Left lung (tissue), 10 donors: ENCODE results near the gene TMEM52B. TPM values are rescaled to one million over a fixed set of nuclear protein-coding genes. Genes with fewer than 3 reads are reported as not detected.

ENCODE experiments used
- ATAC-seq: fragments of 200-7000 bp; cut with Tn5 transposase; one replicate; pipeline ENCODE4 v1.9.1; 2020; ENCODE audit warnings: moderate library complexity
- DNase-seq, 4 donors: peaks; one replicate each; pipeline ENCODE4 v3.0.0-alpha.2; 2013 to 2020
- H3K27ac ChIP-seq, 2 donors: fragments of 200-600 bp; sonication (generic) in 1 of 2; one replicate each; pipeline versions ENCODE4 v1.5.0 to v1.8.0; 2020 to 2021
- H3K27me3 ChIP-seq, 2 donors: fragments of 200-600 bp; sonication (generic) in 1 of 2; one replicate each; pipeline versions ENCODE4 v1.5.0 to v1.8.0; 2020 to 2021
- H3K36me3 ChIP-seq, 2 donors: fragments of 200-600 bp; sonication (generic) in 1 of 2; one replicate each; pipeline versions ENCODE4 v1.5.0 to v1.8.0; 2020 to 2021
- H3K4me1 ChIP-seq, 2 donors: fragments of 200-600 bp; one replicate each; pipeline ENCODE4 v1.8.0; 2021
- H3K4me3 ChIP-seq, 2 donors: fragments of 200-600 bp; sonication (generic) in 1 of 2; one replicate each; pipeline versions ENCODE4 v1.5.0 to v1.8.0; 2020 to 2021; ENCODE audit warnings: mild to moderate bottlenecking in 1 of 2
- H3K9me3 ChIP-seq, 2 donors: fragments of 200-600 bp; sonication (generic) in 1 of 2; one replicate each; pipeline versions ENCODE4 v1.5.0 to v1.8.0; 2020 to 2021
- CTCF ChIP-seq, 2 donors: fragments of 200-600 bp; sonication (generic) in 1 of 2; IDR thresholded peaks; one replicate each; pipeline versions ENCODE4 v1.5.0 to v1.8.0; 2021; ENCODE audit warnings: antibody characterized with exemption in 2 of 2
- intact Hi-C, 2 donors: fragments of 100-400 bp; cut with DNase I; formaldehyde crosslinking; loops; one replicate each; pipeline versions ENCODE4 v1.11.2 to v1.14.2; 2022
- polyA plus RNA-seq, 6 donors: library from polyadenylated mRNA; unstranded; fragments of 120-200 nt; gene quantifications; one replicate each; pipeline ENCODE4 v1.2.1, GENCODE V29; 2013; ENCODE audit not compliant: insufficient read length in 6 of 6
- total RNA-seq, 2 donors: library from RNA; stranded (reverse); fragmentation: NEBNext Ultra II Directional; extraction: Animal tissue kit (Norgen Biotek cat#: 25700); gene quantifications; one replicate each; pipeline ENCODE4 v1.2.1, GENCODE V29; 2021
- donor health status: DM: no; HTN: yes; CAD: no.
- donor health status: DM: no; HTN: no; CAD: no.

The TMEM52B gene
- total and polyA plus RNA-seq, 8 donors: 0.31 to 2.0 (median 0.63) TPM

GRCh38 chr12:10227648-10228047 is 48.8 kb downstream of the TMEM52B start:
- no peak for DNase-seq
- no peaks in the 10 kb centered on the region for H3K9me3 ChIP-seq
- TF ChIP-seq CTCF (IDR thresholded peaks at IDR 0.05): no peak

DNA sequence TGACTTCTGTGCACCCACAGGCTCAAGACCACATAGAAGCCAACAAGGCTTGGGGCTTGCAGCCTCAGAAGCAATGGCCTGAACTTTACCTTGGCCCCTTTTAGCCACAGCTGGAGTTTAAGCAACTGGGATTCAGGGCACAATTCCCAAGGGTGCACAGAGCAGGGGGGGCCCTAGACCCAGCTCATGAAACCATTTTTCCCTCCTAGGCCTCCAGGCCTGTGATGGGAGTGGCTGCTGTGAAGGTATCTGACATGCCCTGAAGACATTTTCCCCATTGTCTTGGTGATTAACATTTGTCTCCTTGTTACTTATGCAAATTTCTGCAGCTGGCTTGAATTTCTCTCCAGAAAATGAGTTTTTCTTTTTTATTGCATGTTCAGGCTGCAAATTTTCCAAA is 55.7 kb downstream of the TMEM52B start:
- Histone ChIP-seq H3K36me3 (no peaks in the 10 kb centered on the region), H3K27me3 (no peaks in the 10 kb centered on the region), H3K4me3 (no peak overlapping the region), H3K9me3 (peaks cover 0 to 7% of the 10 kb centered on the region in 2 donors), H3K27ac (no peak overlapping the region), H3K4me1 (peaks cover 0 to 9% of the 10 kb centered on the region in 2 donors)
- intact Hi-C loops: no loop called here
- TF ChIP-seq CTCF (IDR thresholded peaks at IDR 0.05): no peak
- ATAC-seq (no peak), DNase-seq (no peak)

More at GRCh38 chr12:10227648-10228047, 48.8 kb downstream of the TMEM52B start:
- no peak for ATAC-seq
- Histone ChIP-seq H3K4me1 (no peaks in the 10 kb centered on the region), H3K27ac (no peak overlapping the region), H3K27me3 (no peaks in the 10 kb centered on the region), H3K36me3 (peaks cover 5 to 20% of the 10 kb centered on the region in 2 donors), H3K4me3 (no peak overlapping the region)
- intact Hi-C loops: no loop called here

- Histone ChIP-seq H3K36me3 (no peaks in the 10 kb centered on the region), H3K27me3 (no peaks in the 10 kb centered on the region), H3K27ac (peak overlapping the region in 1 of 2 donors; percentile 18), H3K4me1 (peaks cover 0 to 9% of the 10 kb centered on the region in 2 donors), H3K4me3 (no peak overlapping the region), H3K9me3 (peaks cover 0 to 7% of the 10 kb centered on the region in 2 donors)
- DNase-seq (peak in 2 of 4 donors; percentile 30 to 60), ATAC-seq (peak; percentile 93)
- TF ChIP-seq CTCF (IDR thresholded peaks at IDR 0.05): peak; percentile 87 to 90
- intact Hi-C loops: loop anchor here in 1 of 2 donors (5.0 kb wide), 1 partner anchor 326 kb away; no protein-coding TSS in a partner anchor
These were observed 57.2 kb downstream of the TMEM52B start for GRCh38 chr12:10235761-10236631.

GRCh38 chr12:10236720-10237119 is 57.9 kb downstream of the TMEM52B start:
- Histone ChIP-seq H3K36me3 (no peaks in the 10 kb centered on the region), H3K27ac (peak overlapping the region in 1 of 2 donors; percentile 18), H3K9me3 (peaks cover 0 to 7% of the 10 kb centered on the region in 2 donors), H3K4me1 (peaks cover 0 to 9% of the 10 kb centered on the region in 2 donors), H3K27me3 (no peaks in the 10 kb centered on the region), H3K4me3 (no peak overlapping the region)
- intact Hi-C loops: loop anchor here in 1 of 2 donors (5.0 kb wide), 1 partner anchor 326 kb away; no protein-coding TSS in a partner anchor
- ATAC-seq (no peak), DNase-seq (no peak)
- no peak for TF ChIP-seq CTCF (IDR thresholded peaks at IDR 0.05)

DNA sequence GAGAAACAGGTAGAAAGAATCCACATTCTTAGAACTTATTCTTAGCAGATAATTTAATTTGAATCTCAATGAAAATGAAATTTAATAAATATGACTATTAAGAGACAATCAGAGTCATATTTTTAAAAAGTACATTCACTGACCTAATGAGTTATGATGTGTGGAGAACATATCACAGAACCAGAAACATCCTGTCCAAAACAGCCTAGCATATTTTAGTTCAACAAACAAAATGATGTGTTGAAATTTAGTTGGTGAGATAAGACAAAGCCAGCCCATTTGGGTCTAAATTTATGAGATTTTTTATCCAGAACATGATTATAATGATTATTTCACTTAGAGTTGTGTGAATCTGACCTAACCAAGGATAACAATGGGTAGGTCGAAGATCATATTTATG is 59.7 kb downstream of the TMEM52B start:
- peaks cover 0 to 9% of the 10 kb centered on the region in 2 donors for H3K4me1 ChIP-seq
- H3K4me3 ChIP-seq: no peak overlapping the region
- no peaks in the 10 kb centered on the region for H3K27me3 ChIP-seq
- no peak for TF ChIP-seq CTCF (IDR thresholded peaks at IDR 0.05)
- peaks cover 0 to 7% of the 10 kb centered on the region in 2 donors for H3K9me3 ChIP-seq
- DNase-seq (peak in 2 of 4 donors; percentile 25 to 32), ATAC-seq (no peak)
- H3K27ac ChIP-seq: no peak overlapping the region
- intact Hi-C loops: loop anchor here in 1 of 2 donors (5.0 kb wide), 1 partner anchor 324 kb away; no protein-coding TSS in a partner anchor
- no peaks in the 10 kb centered on the region for H3K36me3 ChIP-seq
